H1 (cell line): Measurements from ENCODE around the gene CYP1A2. TPM values are rescaled to one million over a fixed set of nuclear protein-coding genes. Genes with fewer than 3 reads are reported as not detected.

ENCODE experiments used
- CTCF ChIA-PET: fragments of 300-600 bp; sonication (Branson Sonifier 250); formaldehyde crosslinking; loops from one replicate; lab custom pipeline; 2021; ENCODE audit not compliant: partially characterized antibody; lab: Charles Lee
- POLR2A ChIA-PET: fragments of 300-600 bp; sonication (Branson Sonifier 250); formaldehyde crosslinking; loops from one replicate; lab custom pipeline; 2021; ENCODE audit warnings: inconsistent platforms; ENCODE audit not compliant: partially characterized antibody; lab: Charles Lee
- DNase-seq, 2 experiments: peaks; one replicate each; pipeline versions ENCODE4 v3.0.0 to v3.0.0-alpha.2; 2010 to 2022; ENCODE audit warnings: low spot score in 2 of 2, low read depth in 1 of 2, mixed read lengths in 1 of 2
- FAIRE-seq: peaks from 2 replicates; lab custom pipeline; 2011; peaks lifted over from hg19 to GRCh38; lab: Jason Lieb, UNC
- H2AFZ ChIP-seq: 2 replicates; pipeline ENCODE4 v1.8.1; 2012; ENCODE audit warnings: low read length, inconsistent platforms
- H2AK5ac ChIP-seq: 2 replicates; pipeline ENCODE4 v1.6.1; 2013; ENCODE audit warnings: low read depth, low read length
- H2BK120ac ChIP-seq: replicated peaks from 2 replicates; pipeline ENCODE3; 2013; ENCODE audit warnings: low read depth, low read length, inconsistent platforms
- H2BK12ac ChIP-seq: 2 replicates; pipeline ENCODE4 v1.6.1; 2013; ENCODE audit warnings: low read depth, low read length
- H2BK15ac ChIP-seq: 2 replicates; pipeline ENCODE4 v1.6.1; 2013; ENCODE audit warnings: low read length
- H2BK20ac ChIP-seq: 2 replicates; pipeline ENCODE4 v1.6.1; 2013; ENCODE audit warnings: low read length
- H2BK5ac ChIP-seq: 2 replicates; pipeline ENCODE4 v1.6.1; 2013; ENCODE audit warnings: low read depth, low read length
- H3K14ac ChIP-seq: 2 replicates; pipeline ENCODE4 v1.6.1; 2013; ENCODE audit warnings: inconsistent platforms; ENCODE audit not compliant: insufficient read length
- H3K18ac ChIP-seq: 2 replicates; pipeline ENCODE4 v1.6.1; 2013; ENCODE audit warnings: low read length; ENCODE audit errors: extremely low read depth
- H3K23ac ChIP-seq: 2 replicates; pipeline ENCODE4 v1.6.1; 2013; ENCODE audit warnings: inconsistent platforms; ENCODE audit not compliant: insufficient read length
- H3K23me2 ChIP-seq: 2 replicates; pipeline ENCODE4 v1.6.1; 2013; ENCODE audit warnings: low read depth, low read length
- H3K27ac ChIP-seq: 2 replicates; pipeline ENCODE4 v1.6.1; 2011; ENCODE audit warnings: low read depth, low read length, inconsistent platforms
- H3K27me3 ChIP-seq, 4 experiments: replicated peaks in 1 of 4; 1 replicate in 1 of 4; 2 replicates in 3 of 4; pipeline versions ENCODE4 v1.6.1 to v1.8.1; 2011 to 2013; ENCODE audit warnings: low read length in 3 of 4, mild to moderate bottlenecking in 3 of 4, inconsistent platforms in 2 of 4, mixed read lengths in 2 of 4, moderate library complexity in 1 of 4; ENCODE audit not compliant: control insufficient read depth in 3 of 4, insufficient read depth in 3 of 4; ENCODE audit errors: extremely low read depth in 1 of 4
- H3K36me3 ChIP-seq, 4 experiments: 2 replicates each; pipeline versions ENCODE4 v1.6.1 to v1.8.1; 2011 to 2013; ENCODE audit warnings: mild to moderate bottlenecking in 4 of 4, low read length in 3 of 4, moderate library complexity in 2 of 4, control low read depth in 1 of 4, inconsistent platforms in 1 of 4; ENCODE audit not compliant: insufficient read depth in 4 of 4, control insufficient read depth in 2 of 4
- H3K4ac ChIP-seq: replicated peaks from 2 replicates; pipeline ENCODE3; 2013; ENCODE audit warnings: low read length, low read depth, mixed read lengths, inconsistent platforms; ENCODE audit not compliant: insufficient read length
- H3K4me1 ChIP-seq, 4 experiments: replicated peaks in 1 of 4; 1 replicate in 1 of 4; 2 replicates in 3 of 4; pipeline versions ENCODE4 v1.6.1 to v1.8.1; 2011 to 2013; ENCODE audit warnings: low read length in 3 of 4, inconsistent platforms in 2 of 4, mixed read lengths in 1 of 4; ENCODE audit not compliant: insufficient read depth in 4 of 4, control insufficient read depth in 3 of 4
- H3K4me2 ChIP-seq, 2 experiments: 2 replicates each; pipeline versions ENCODE4 v1.6.1 to v1.8.1; 2011 to 2013; ENCODE audit warnings: low read depth in 2 of 2, low read length in 2 of 2, control low read depth in 1 of 2, inconsistent platforms in 1 of 2, mild to moderate bottlenecking in 1 of 2; ENCODE audit not compliant: insufficient read depth in 1 of 2
- H3K4me3 ChIP-seq, 4 experiments: fragments of 200-600, 300-600 bp in 1 of 4; sonication (generic), shearing (Covaris generic), sonication (Bioruptor Twin) in 1 of 4; 2 replicates each; pipeline versions ENCODE4 v1.5.1 to v1.8.1; 2011 to 2016; ENCODE audit warnings: low read length in 4 of 4, low read depth in 3 of 4, control low read depth in 2 of 4, inconsistent platforms in 2 of 4, mild to moderate bottlenecking in 2 of 4, mixed read lengths in 1 of 4, moderate library complexity in 1 of 4; ENCODE audit not compliant: insufficient read depth in 2 of 4; ENCODE audit errors: extremely low read depth in 1 of 4
- H3K56ac ChIP-seq: replicated peaks from 2 replicates; pipeline ENCODE3; 2013; ENCODE audit warnings: low read depth, mild to moderate bottlenecking, mixed read lengths, low read length, inconsistent platforms; ENCODE audit not compliant: insufficient read length
- H3K79me1 ChIP-seq: 2 replicates; pipeline ENCODE4 v1.6.1; 2013; ENCODE audit warnings: low read depth, low read length, control low read depth
- H3K79me2 ChIP-seq, 2 experiments: 2 replicates each; pipeline versions ENCODE4 v1.6.1 to v1.8.1; 2012 to 2013; ENCODE audit warnings: low read length in 2 of 2, mild to moderate bottlenecking in 2 of 2, inconsistent platforms in 1 of 2; ENCODE audit not compliant: insufficient read depth in 2 of 2, control insufficient read depth in 1 of 2
- H3K9ac ChIP-seq, 4 experiments: replicated peaks in 1 of 4; 1 replicate in 1 of 4; 2 replicates in 3 of 4; pipeline versions ENCODE4 v1.6.1 to v1.8.1; 2011 to 2013; ENCODE audit warnings: low read depth in 3 of 4, low read length in 3 of 4, control low read depth in 2 of 4, mild to moderate bottlenecking in 2 of 4, moderate library complexity in 2 of 4, inconsistent platforms in 1 of 4; ENCODE audit errors: extremely low read depth in 1 of 4
- H3K9me3 ChIP-seq, 2 experiments: 2 replicates each; pipeline versions ENCODE4 v1.6.1 to v1.8.1; 2012 to 2013; ENCODE audit warnings: mild to moderate bottlenecking in 2 of 2, moderate library complexity in 2 of 2, control low read depth in 1 of 2, inconsistent platforms in 1 of 2, low read depth in 1 of 2, low read length in 1 of 2, mixed read lengths in 1 of 2; ENCODE audit not compliant: insufficient read depth in 2 of 2
- H4K20me1 ChIP-seq, 2 experiments: replicated peaks in 1 of 2; 2 replicates each; pipeline versions ENCODE3 to v1.8.1; 2011 to 2013; ENCODE audit warnings: inconsistent platforms in 2 of 2, low read length in 2 of 2, mild to moderate bottlenecking in 1 of 2; ENCODE audit not compliant: insufficient read depth in 2 of 2, control insufficient read depth in 1 of 2
- H4K5ac ChIP-seq: 2 replicates; pipeline ENCODE4 v1.6.1; 2013; ENCODE audit warnings: low read length, low read depth, mixed read lengths, inconsistent platforms; ENCODE audit not compliant: insufficient read length
- H4K8ac ChIP-seq: 2 replicates; pipeline ENCODE4 v1.8.0; 2013; ENCODE audit warnings: mild to moderate bottlenecking, moderate library complexity, low read length, inconsistent platforms; ENCODE audit not compliant: insufficient read depth; ENCODE audit errors: extremely low read depth
- H4K91ac ChIP-seq: replicated peaks from 2 replicates; pipeline ENCODE3; 2013; ENCODE audit warnings: low read length, mixed read lengths, inconsistent platforms; ENCODE audit not compliant: insufficient read length
- CHD2 ChIP-seq: IDR thresholded peaks from 2 replicates; pipeline ENCODE4 v1.6.1; 2012; ENCODE audit warnings: low read length, improper control_type of control experiment
- GTF2F1 ChIP-seq: IDR thresholded peaks from 2 replicates; pipeline ENCODE4 v1.6.1; 2012; ENCODE audit warnings: low read depth, low read length, improper control_type of control experiment, borderline replicate concordance
- MAX ChIP-seq: IDR thresholded peaks from 2 replicates; pipeline ENCODE4 v1.6.1; 2012; ENCODE audit warnings: inconsistent platforms
- POLR2AphosphoS5 ChIP-seq: IDR thresholded peaks from 2 replicates; pipeline ENCODE4 v1.6.1; 2011; ENCODE audit warnings: low read depth, low read length
- RNF2 ChIP-seq: fragments of 200-900, 300-1000 bp; sonication (generic); IDR thresholded peaks from 2 replicates; pipeline ENCODE4 v1.7.1; 2016; ENCODE audit warnings: borderline replicate concordance, low read depth, mild to moderate bottlenecking, antibody characterized with exemption, low read length; ENCODE audit not compliant: poor library complexity, severe bottlenecking; ENCODE audit errors: missing control alignments
- SIN3A ChIP-seq, 2 experiments: IDR thresholded peaks in 1 of 2; conservative IDR thresholded peaks in 1 of 2; 2 replicates each; pipeline ENCODE4 v1.6.1; 2011 to 2012; ENCODE audit warnings: low read length in 2 of 2, improper control_type of control experiment in 1 of 2, low read depth in 1 of 2, mild to moderate bottlenecking in 1 of 2
- SIRT6 ChIP-seq: IDR thresholded peaks from one replicate; pipeline ENCODE4 v1.7.1; 2012; ENCODE audit warnings: low read length, inconsistent platforms
- SP2 ChIP-seq: IDR thresholded peaks from 2 replicates; pipeline ENCODE4 v1.6.1; 2012; ENCODE audit warnings: mild to moderate bottlenecking, low read length, inconsistent platforms
- TAF7 ChIP-seq: optimal IDR thresholded peaks from 2 replicates; pipeline ENCODE3; 2011; ENCODE audit warnings: low read depth, mild to moderate bottlenecking, inconsistent platforms, low read length, moderate library complexity, borderline replicate concordance
- ZNF274 ChIP-seq: IDR thresholded peaks from 2 replicates; pipeline ENCODE4 v1.7.0; 2012; ENCODE audit warnings: low read length, borderline replicate concordance; ENCODE audit errors: extremely low read depth
- WGBS, 2 experiments: shearing (Covaris generic) in 1 of 2; methylation state at CpG; one replicate each; pipeline versions ENCODE4 v1.1.6 to v1.1.7; 2013 to 2015; ENCODE audit warnings: low lambda C conversion rate in 2 of 2, mixed read lengths in 2 of 2, inconsistent platforms in 1 of 2, low coverage in 1 of 2, missing lambda C conversion rate in 1 of 2; ENCODE audit not compliant: insufficient replicate concordance in 2 of 2, insufficient coverage in 1 of 2, insufficient read length in 1 of 2; ENCODE audit errors: extremely low coverage in 1 of 2, missing lambda C conversion rate in 1 of 2; 5-methylcytosine and 5-hydroxymethylcytosine counted together
- long read RNA-seq, 2 experiments: library from RNA in 1 of 2; library from capped mRNA in 1 of 2; stranded (forward); transcript quantifications; one replicate each; pipeline ENCODE4 v2.0.0, GENCODE V29; 2021; ENCODE audit warnings: inconsistent platforms in 1 of 2
- polyA minus RNA-seq, 3 experiments: library from RNA; depleted of rRNA, polyadenylated mRNA; stranded (reverse); fragments of >200 nt; gene quantifications; 1 replicate in 2 of 3; 2 replicates in 1 of 3; pipeline ENCODE4 v1.2.3, GENCODE V29; 2011
- polyA plus RNA-seq, 7 experiments: library from polyadenylated mRNA; depleted of rRNA in 3 of 7; stranded (reverse) in 5 of 7; unstranded in 2 of 7; fragments of >200 nt in 5 of 7; fragments of 200-250 nt in 2 of 7; gene quantifications; 1 replicate in 5 of 7; 2 replicates in 1 of 7; 4 replicates in 1 of 7; pipeline versions ENCODE4 v1.2.1 to v1.2.3, GENCODE V29; 2011 to 2013; ENCODE audit warnings: missing spikeins in 2 of 7, mixed read lengths in 2 of 7
- total RNA-seq: library from RNA; stranded (reverse); fragmentation: NEBNext Ultra II Directional; extraction: Animal tissue kit (Norgen Biotek cat#: 25700); gene quantifications from 2 replicates; pipeline ENCODE4 v1.2.1, GENCODE V29; 2021

The CYP1A2 gene
- total RNA-seq (not detected in 2 replicates), polyA plus RNA-seq (2011; rRNA removed) (not detected in 2 replicates), polyA minus RNA-seq (2011; rRNA and poly(A)+ RNA removed) (not detected in 2 replicates)
- not detected for polyA plus RNA-seq (2011; cell fraction: cytosol; rRNA removed)
- polyA plus RNA-seq (2011; cell fraction: nucleus; rRNA removed): not detected
- not detected in 4 replicates for polyA plus RNA-seq (2012, experiment 1 of 2)
- not detected for polyA plus RNA-seq (2012, experiment 2 of 2)
- polyA plus RNA-seq (2013, experiment 1 of 2): 0.02 TPM
- polyA plus RNA-seq (2013, experiment 2 of 2): not detected
- polyA minus RNA-seq (2011; cell fraction: cytosol; rRNA and poly(A)+ RNA removed): not detected
- not detected for polyA minus RNA-seq (2011; cell fraction: nucleus; rRNA and poly(A)+ RNA removed)
- long read RNA-seq, experiment 1: 0 reads
- long read RNA-seq, experiment 2: 0 reads

GRCh38 chr15:74748322-74748946 is at the start of gene CYP1A2:
Gene CYP1A2, plus strand, starts transcription at chr15:74748845. Its CDS starts 894 bp downstream, at chr15:74749739.
- Histone ChIP-seq H2AFZ (no peak within 1 kb of the TSS), H3K27me3 (peaks cover 0 to 4% (median 2%) of the 10 kb centered on the region in 4 experiments; a peak in 2 of 7 replicates), H4K8ac (no peak within 1 kb of the TSS), H3K79me2 (no peaks in the 10 kb centered on the region), H3K4me1 (peaks cover 0 to 4% (median 0%) of the 10 kb centered on the region in 4 experiments; a peak in 2 of 7 replicates), H2BK20ac (no peak within 1 kb of the TSS), H3K23ac (no peak within 1 kb of the TSS), H3K9me3 (no peaks in the 10 kb centered on the region), H4K20me1 (peaks cover 0 to 1% of the 10 kb centered on the region in 2 experiments), H3K18ac (no peak within 1 kb of the TSS), H3K79me1 (no peaks in the 10 kb centered on the region), H2BK12ac (no peak within 1 kb of the TSS), H3K4ac (no peak within 1 kb of the TSS), H4K91ac (no peak within 1 kb of the TSS), H2BK5ac (no peak within 1 kb of the TSS; the same call in 1 of the 2 replicates), H3K4me2 (no peak within 1 kb of the TSS), H3K23me2 (no peaks in the 10 kb centered on the region), H3K56ac (no peak within 1 kb of the TSS), H3K14ac (no peak within 1 kb of the TSS), H2AK5ac (no peak within 1 kb of the TSS), H2BK15ac (no peak within 1 kb of the TSS), H3K4me3 (no peak within 1 kb of the TSS), H2BK120ac (no peak within 1 kb of the TSS), H3K36me3 (no peaks in the 10 kb centered on the region), H3K27ac (no peak within 1 kb of the TSS), H4K5ac (no peak within 1 kb of the TSS), H3K9ac (no peak within 1 kb of the TSS; a peak in 2 of 7 replicates)
- WGBS, 2 experiments: 83% methylated on average over 3 of the region's 3 CpGs; no CpG with 5 or more reads in 1 of the 2 experiments
- FAIRE-seq: no peak
- no peak for DNase-seq
- ChIA-PET POLR2A (interaction anchor here (0.7 to 4.8 kb wide), 3 partner anchors 9 to 22 kb away, joined by 3 to 47 read pairs (median 5); partner anchors contain the start of gene CYP1A1), CTCF (interaction anchor here (0.6 to 53.7 kb wide), 10 partner anchors 9 to 123 kb away, joined by 3 to 1439 read pairs (median 4); partner anchors contain the start of gene CLK3)
- no peak for TF ChIP-seq POLR2AphosphoS5
- TF ChIP-seq TAF7: no peak
- TF ChIP-seq CHD2: no peak
- TF ChIP-seq ZNF274: no peak
- TF ChIP-seq MAX: no peak
- TF ChIP-seq SIN3A (conservative IDR thresholded peaks at IDR 0.05 in 1 of 2, IDR thresholded peaks at IDR 0.05 in 1 of 2; ENCODE audit: low read depth in 1 of 2, low read length in 2 of 2): no peak
- no peak for TF ChIP-seq RNF2
- TF ChIP-seq SP2: no peak
- no peak for TF ChIP-seq SIRT6
- TF ChIP-seq GTF2F1: no peak
